D721Med (cell line): ENCODE data around the gene BCR.

Source experiments
- DNase-seq: peaks from one replicate; pipeline ENCODE4 v3.0.0; 2011; ENCODE audit warnings: low spot score; ENCODE audit not compliant: insufficient read length
- FAIRE-seq: peaks from 2 replicates; lab custom pipeline; 2011; peaks lifted over from hg19 to GRCh38; lab: Jason Lieb, UNC
- CTCF ChIP-seq: IDR thresholded peaks from 2 replicates; pipeline ENCODE4 v1.5.1; 2012; ENCODE audit warnings: mild to moderate bottlenecking, control low read depth; ENCODE audit not compliant: insufficient read depth; ENCODE audit errors: missing control alignments

The BCR gene

GRCh38 chr22:23213022-23213555 lies 32.8 kb downstream of the BCR start:
- no peak for TF ChIP-seq CTCF
- DNase-seq (no peak), FAIRE-seq (no peak)

GRCh38 chr22:23213581-23214334 lies 33.4 kb downstream of the BCR start:
- FAIRE-seq, result no peak
- TF ChIP-seq CTCF, result no peak

GRCh38 chr22:23214398-23214797 lies 34.1 kb downstream of the BCR start:
- FAIRE-seq (no peak), DNase-seq (no peak)
- TF ChIP-seq CTCF, result no peak

More at GRCh38 chr22:23213581-23214334, 33.4 kb downstream of the BCR start:
- DNase-seq, result no peak

- TF ChIP-seq CTCF, result no peak
- DNase-seq, result no peak
- FAIRE-seq, result no peak
These were observed 35.3 kb downstream of the BCR start for GRCh38 chr22:23215294-23216241.

GRCh38 chr22:23216461-23217170 lies 36.3 kb downstream of the BCR start:
- peak; percentile 44 for FAIRE-seq
- no peak for TF ChIP-seq CTCF
- no peak for DNase-seq

- TF ChIP-seq CTCF, result no peak
- FAIRE-seq (no peak), DNase-seq (no peak)
These were observed 37.1 kb downstream of the BCR start for GRCh38 chr22:23217171-23218052.
